Common myeloid progenitor, CD34-positive (primary cell): Measurements from ENCODE around the gene AKAP1.

Experiments used
- CTCF ChIA-PET: fragments of 350-600 bp; sonication (Branson Sonifier 250); formaldehyde crosslinking; loops from one replicate; lab custom pipeline; 2021; ENCODE audit warnings: antibody characterized with exemption; lab: Charles Lee
- POLR2A ChIA-PET: fragments of 350-600 bp; sonication (Branson Sonifier 250); formaldehyde crosslinking; loops from one replicate; lab custom pipeline; 2021; ENCODE audit warnings: antibody characterized with exemption; lab: Charles Lee
- DNase-seq, 3 donors: peaks; one replicate each; pipeline versions ENCODE4 v3.0.0 to v3.0.0-alpha.2; 2013
- H3K27ac ChIP-seq, 2 experiments: 1 replicate in 1 of 2; 2 replicates in 1 of 2; pipeline ENCODE4 v1.7.0; 2013; ENCODE audit warnings: inconsistent platforms in 2 of 2, low read length in 2 of 2, mild to moderate bottlenecking in 2 of 2, low read depth in 1 of 2, moderate library complexity in 1 of 2; ENCODE audit not compliant: severe bottlenecking in 2 of 2, insufficient read depth in 1 of 2, poor library complexity in 1 of 2
- H3K27me3 ChIP-seq, 5 experiments: replicated peaks in 2 of 5; 1 replicate in 3 of 5; 2 replicates in 2 of 5; pipeline versions ENCODE4 v1.6.1 to v1.7.0; 2013; ENCODE audit warnings: low read length in 4 of 5, mild to moderate bottlenecking in 2 of 5, moderate library complexity in 2 of 5, inconsistent platforms in 1 of 5; ENCODE audit not compliant: insufficient read depth in 5 of 5, control insufficient read depth in 4 of 5
- H3K36me3 ChIP-seq, 4 experiments: 1 replicate in 2 of 4; 2 replicates in 2 of 4; pipeline versions ENCODE4 v1.6.1 to v1.7.0; 2013; ENCODE audit warnings: low read length in 3 of 4, control low read depth in 1 of 4, mild to moderate bottlenecking in 1 of 4; ENCODE audit not compliant: control insufficient read depth in 4 of 4, insufficient read depth in 4 of 4
- H3K4me1 ChIP-seq, 4 experiments: 1 replicate in 3 of 4; 2 replicates in 1 of 4; pipeline versions ENCODE4 v1.6.1 to v1.7.1; 2013; ENCODE audit warnings: low read length in 3 of 4, mild to moderate bottlenecking in 3 of 4, control low read depth in 1 of 4, inconsistent platforms in 1 of 4, moderate library complexity in 1 of 4; ENCODE audit not compliant: control insufficient read depth in 4 of 4, insufficient read depth in 4 of 4; ENCODE audit errors: control extremely low read depth in 1 of 4
- H3K4me3 ChIP-seq, 7 experiments: 1 replicate in 4 of 7; 2 replicates in 3 of 7; pipeline versions ENCODE4 v1.5.1 to v1.7.0; 2013; ENCODE audit warnings: mild to moderate bottlenecking in 7 of 7, low read length in 6 of 7, moderate library complexity in 6 of 7, inconsistent platforms in 2 of 7, low read depth in 2 of 7, control low read depth in 1 of 7; ENCODE audit not compliant: insufficient read depth in 4 of 7, control insufficient read depth in 1 of 7; ENCODE audit errors: extremely low read depth in 1 of 7
- H3K9me3 ChIP-seq, 5 experiments: 1 replicate in 4 of 5; 2 replicates in 1 of 5; pipeline versions ENCODE4 v1.6.1 to v1.7.1; 2013; ENCODE audit warnings: low read length in 4 of 5, mild to moderate bottlenecking in 2 of 5, inconsistent platforms in 1 of 5, low read depth in 1 of 5, moderate library complexity in 1 of 5; ENCODE audit not compliant: control insufficient read depth in 4 of 5, insufficient read depth in 2 of 5; ENCODE audit errors: control extremely low read depth in 1 of 5
- WGBS: methylation state at CpG from one replicate; pipeline ENCODE4 v1.1.5; 2013; ENCODE audit not compliant: insufficient coverage; 5-methylcytosine and 5-hydroxymethylcytosine counted together

Gene AKAP1

DNA sequence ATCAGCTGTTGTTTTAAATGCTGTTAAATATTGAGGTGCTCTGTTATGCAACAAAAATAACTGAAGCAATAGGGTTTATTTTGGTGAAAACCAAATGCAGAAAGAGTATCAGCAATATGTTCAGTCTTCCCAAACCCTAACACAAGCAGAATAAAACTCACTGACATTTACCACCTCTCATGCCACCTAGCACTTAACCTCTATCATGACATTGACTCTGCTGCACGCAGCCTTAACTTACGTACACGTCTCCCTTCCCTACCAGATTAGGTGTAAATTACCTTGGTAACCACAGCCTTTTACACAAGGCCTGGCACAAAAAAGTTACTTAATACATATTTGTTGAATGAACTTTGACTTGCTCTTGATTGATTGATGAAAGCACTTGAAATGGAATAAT, 9.9 kb upstream of the AKAP1 start:
- no peaks in the 10 kb centered on the region for H3K4me1 ChIP-seq
- no peak for DNase-seq
- no peak overlapping the region for H3K27ac ChIP-seq
- no peaks in the 10 kb centered on the region for H3K9me3 ChIP-seq
- ChIA-PET CTCF (no interaction called here), POLR2A (no interaction called here)
- no peaks in the 10 kb centered on the region for H3K36me3 ChIP-seq
- H3K27me3 ChIP-seq: peaks cover 0 to 2% (median 0%) of the 10 kb centered on the region in 5 experiments
- no CpG with 5 or more reads among the region's 3 CpGs for WGBS
- no peak overlapping the region for H3K4me3 ChIP-seq

DNA sequence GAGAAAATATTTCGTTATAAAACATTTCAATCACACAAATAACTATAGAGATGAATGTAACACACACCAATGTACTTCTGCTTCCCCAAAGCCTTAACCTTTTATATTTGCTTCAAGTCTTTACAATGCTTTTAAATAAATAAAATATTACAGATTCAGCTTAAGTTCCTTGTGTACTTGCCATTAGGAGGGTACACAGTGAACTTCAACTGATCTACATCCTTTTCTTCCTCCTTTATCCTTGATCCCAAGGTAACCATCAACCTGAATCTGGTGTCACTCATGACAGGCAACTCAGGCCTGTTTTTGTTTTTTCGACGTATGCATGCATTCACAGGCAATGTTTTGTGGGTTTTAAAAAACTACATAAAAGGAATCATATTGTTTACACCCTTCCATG, 9.3 kb upstream of the AKAP1 start:
- no peaks in the 10 kb centered on the region for H3K36me3 ChIP-seq
- H3K4me1 ChIP-seq: no peaks in the 10 kb centered on the region
- POLR2A ChIA-PET: no interaction called here
- WGBS: 100% methylated on average over 1 of the region's 3 CpGs
- H3K27me3 ChIP-seq: peaks cover 0 to 2% (median 0%) of the 10 kb centered on the region in 5 experiments
- no peaks in the 10 kb centered on the region for H3K9me3 ChIP-seq
- no peak for DNase-seq
- no peak overlapping the region for H3K27ac ChIP-seq
- H3K4me3 ChIP-seq: no peak overlapping the region
- CTCF ChIA-PET: no interaction called here

DNA sequence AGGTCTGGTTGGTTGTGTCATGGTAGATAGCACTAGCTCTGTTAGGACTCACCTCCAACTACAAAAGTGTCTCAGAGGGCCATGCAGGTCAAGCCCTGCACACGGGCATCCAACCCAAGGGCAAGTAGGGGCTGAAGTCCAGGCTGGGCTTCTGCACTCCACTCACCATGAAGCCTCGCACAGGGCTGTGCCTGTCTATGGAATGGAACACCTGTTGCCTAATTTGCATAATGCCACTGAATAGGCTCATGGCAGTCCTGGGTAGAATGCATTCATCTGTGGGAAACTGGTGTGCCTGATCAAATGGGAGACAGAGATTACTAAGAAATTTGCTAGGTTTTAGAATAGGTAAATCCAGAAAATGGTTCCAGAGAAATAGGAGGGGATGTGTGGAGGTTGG, 8.0 kb upstream of the AKAP1 start:
- ChIA-PET CTCF (no interaction called here), POLR2A (no interaction called here)
- H3K27ac ChIP-seq: no peak overlapping the region
- no peak for DNase-seq
- peaks cover 0 to 2% (median 0%) of the 10 kb centered on the region in 5 experiments for H3K27me3 ChIP-seq
- no peaks in the 10 kb centered on the region for H3K4me1 ChIP-seq
- no peaks in the 10 kb centered on the region for H3K9me3 ChIP-seq
- 100% methylated on average over 2 of the region's 2 CpGs for WGBS
- no peaks in the 10 kb centered on the region for H3K36me3 ChIP-seq
- no peak overlapping the region for H3K4me3 ChIP-seq

DNA sequence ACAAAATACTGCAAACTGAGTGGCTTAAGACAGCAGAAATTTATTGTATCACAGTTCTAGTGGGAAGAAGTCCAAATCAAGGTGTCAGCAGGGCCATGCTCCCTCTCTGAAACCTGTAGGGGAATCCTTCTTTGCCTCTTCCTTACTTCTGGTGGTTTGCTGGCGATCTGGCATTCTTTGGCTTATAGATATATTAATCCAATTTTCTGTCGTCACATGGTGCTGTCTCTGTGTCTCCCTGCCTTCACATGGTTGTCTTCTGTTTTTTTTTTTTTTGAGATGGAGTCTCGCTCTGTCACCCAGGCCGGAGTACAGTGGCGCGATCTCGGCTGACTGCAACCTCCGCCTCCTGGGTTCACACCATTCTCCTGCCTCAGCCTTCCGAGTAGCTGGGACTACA, 6.8 kb upstream of the AKAP1 start:
- no peak for DNase-seq
- Histone ChIP-seq H3K36me3 (no peaks in the 10 kb centered on the region), H3K9me3 (no peaks in the 10 kb centered on the region), H3K27ac (no peak overlapping the region), H3K4me1 (peaks cover 0 to 6% (median 4%) of the 10 kb centered on the region in 4 experiments), H3K4me3 (no peak overlapping the region), H3K27me3 (no peaks in the 10 kb centered on the region)
- CTCF ChIA-PET: no interaction called here
- WGBS: 89% methylated on average over 8 of the region's 9 CpGs
- POLR2A ChIA-PET: no interaction called here

DNA sequence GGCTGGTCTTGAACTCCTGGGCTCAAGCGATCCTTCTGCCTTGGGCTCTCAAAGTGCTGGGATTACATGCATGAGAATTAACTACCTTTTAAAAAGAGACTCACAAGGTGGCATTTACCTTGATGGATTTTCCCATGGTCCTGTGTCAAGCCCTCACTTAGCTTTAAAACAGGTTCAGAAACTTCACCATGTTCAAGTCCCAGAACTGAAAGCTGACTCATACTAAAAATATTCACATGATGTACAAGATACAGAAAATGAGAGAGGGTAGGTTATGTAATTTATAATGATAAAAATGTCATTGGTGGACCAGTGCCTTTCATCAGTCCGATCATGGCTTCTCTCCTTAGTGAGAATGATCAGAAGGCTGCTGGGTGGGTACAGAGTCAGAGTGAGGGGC, 4.3 kb upstream of the AKAP1 start:
- no peak overlapping the region for H3K4me3 ChIP-seq
- DNase-seq: no peak
- no peaks in the 10 kb centered on the region for H3K27me3 ChIP-seq
- ChIA-PET CTCF (interaction anchor here (0.8 to 1.1 kb wide), 2 partner anchors 8 to 70 kb away, joined by 3 read pairs; no protein-coding TSS in a partner anchor), POLR2A (no interaction called here)
- H3K27ac ChIP-seq: no peak overlapping the region
- 94% methylated on average over 2 of the region's 2 CpGs for WGBS
- H3K36me3 ChIP-seq: no peaks in the 10 kb centered on the region
- H3K9me3 ChIP-seq: no peaks in the 10 kb centered on the region
- peaks cover 0 to 15% (median 10%) of the 10 kb centered on the region in 4 experiments for H3K4me1 ChIP-seq

DNA sequence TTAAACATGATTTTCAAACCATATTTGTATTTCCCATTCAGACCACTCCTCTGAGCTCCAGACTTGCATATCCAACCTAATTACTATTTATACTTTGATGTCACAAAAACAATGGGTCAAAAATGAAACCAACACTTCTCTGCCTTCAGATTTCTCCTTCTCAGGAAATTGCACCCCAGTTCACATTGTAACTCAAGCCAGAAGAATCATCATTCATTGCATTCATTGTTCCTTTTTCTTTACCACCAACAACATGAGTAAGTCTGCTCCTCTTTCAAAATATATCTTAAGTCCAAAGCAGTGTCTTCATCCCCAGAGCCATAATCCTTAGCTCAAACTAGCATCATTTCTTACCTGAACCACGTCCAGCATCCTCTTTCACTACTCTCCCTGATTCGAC, 2.6 kb upstream of the AKAP1 start:
- peak overlapping the region in 1 of 7 experiments; percentile 5 for H3K4me3 ChIP-seq
- H3K27ac ChIP-seq: no peak overlapping the region
- H3K36me3 ChIP-seq: no peaks in the 10 kb centered on the region
- H3K27me3 ChIP-seq: no peaks in the 10 kb centered on the region
- peaks cover 4 to 31% (median 22%) of the 10 kb centered on the region in 4 experiments for H3K4me1 ChIP-seq
- peak in 1 of 3 donors; percentile 20 for DNase-seq
- CTCF ChIA-PET: no interaction called here
- POLR2A ChIA-PET: no interaction called here
- 95% methylated on average over 2 of the region's 2 CpGs for WGBS
- no peaks in the 10 kb centered on the region for H3K9me3 ChIP-seq

DNA sequence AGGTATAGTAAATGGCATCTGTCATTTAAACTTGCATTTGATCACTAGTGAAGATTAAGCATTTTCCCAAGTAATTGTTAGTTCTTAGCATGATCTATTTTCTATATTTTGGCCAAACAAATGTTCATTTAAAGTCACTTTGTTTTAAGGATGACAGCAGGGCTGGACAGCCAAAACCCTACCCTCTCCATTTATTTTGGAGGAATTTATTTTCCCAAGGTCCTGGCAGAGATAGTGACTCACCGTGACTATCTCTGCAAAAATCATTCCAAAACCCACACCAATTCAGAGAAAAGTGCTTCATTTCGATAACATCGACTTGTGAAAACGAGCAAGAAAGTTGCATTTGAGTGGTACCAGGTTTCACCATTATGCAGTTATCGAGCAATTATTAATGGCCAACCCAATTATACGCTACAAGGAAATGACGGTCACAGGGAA, 665 bp upstream of the AKAP1 start:
- no peak for DNase-seq
- POLR2A ChIA-PET: interaction anchor here (0.6 to 0.8 kb wide), 2 partner anchors 26 to 499 kb away, joined by 3 to 5 read pairs; no protein-coding TSS in a partner anchor

More for the DNA sequence above, 665 bp upstream of the AKAP1 start:
- CTCF ChIA-PET: no interaction called here
- 2% methylated on average over 7 of the region's 7 CpGs for WGBS
- no peaks in the 10 kb centered on the region for H3K9me3 ChIP-seq
- no peaks in the 10 kb centered on the region for H3K27me3 ChIP-seq
- H3K4me3 ChIP-seq: peak overlapping the region; percentile 78 to 97 (median 89)
- H3K27ac ChIP-seq: peak overlapping the region; percentile 95 to 96
- peaks cover 6 to 31% (median 22%) of the 10 kb centered on the region in 4 experiments for H3K4me1 ChIP-seq
- H3K36me3 ChIP-seq: peaks cover 0 to 2% (median 0%) of the 10 kb centered on the region in 4 experiments
